Nephron (organoid): ENCODE results near the gene SMAD3.

ENCODE experiments used
- H3K27ac Mint-ChIP-seq, 3 experiments: 2 replicates each; pipeline ENCODE4 v1.8.0; 2020; ENCODE audit warnings: mixed read lengths in 3 of 3, mild to moderate bottlenecking in 2 of 3, moderate library complexity in 1 of 3
- H3K27me3 Mint-ChIP-seq: 2 replicates; pipeline ENCODE4 v1.8.0; 2021; ENCODE audit warnings: low read depth, mild to moderate bottlenecking, moderate library complexity, mixed read lengths
- H3K36me3 Mint-ChIP-seq: 2 replicates; pipeline ENCODE4 v1.8.0; 2020; ENCODE audit warnings: low read depth, mixed read lengths
- H3K4me1 Mint-ChIP-seq: 2 replicates; pipeline ENCODE4 v1.8.0; 2020; ENCODE audit warnings: mixed read lengths
- H3K4me3 Mint-ChIP-seq, 3 experiments: 2 replicates each; pipeline ENCODE4 v1.8.0; 2020; ENCODE audit warnings: mild to moderate bottlenecking in 3 of 3, mixed read lengths in 3 of 3, moderate library complexity in 2 of 3
- H3K9me3 Mint-ChIP-seq: 2 replicates; pipeline ENCODE4 v1.8.0; 2020; ENCODE audit warnings: mixed read lengths
- TF ChIP-seq, protein P1 (sequence below), 3 experiments: fragments of 200-600 bp; sonication (generic); IDR thresholded peaks; one replicate each; pipeline ENCODE4 v1.5.0; 2021; ENCODE audit warnings: antibody characterized with exemption in 3 of 3; ENCODE audit not compliant: unreplicated experiment in 3 of 3

SMAD3 gene

GRCh38 chr15:67240235-67241131 is 175.1 kb downstream of the SMAD3 start:
- H3K27ac Mint-ChIP-seq: no peak overlapping the region

GRCh38 chr15:67241132-67241855 is 175.9 kb downstream of the SMAD3 start:
- Mint-ChIP-seq H3K4me3 (no peak overlapping the region), H3K27me3 (no peaks in the 10 kb centered on the region), H3K9me3 (no peaks in the 10 kb centered on the region), H3K27ac (no peak overlapping the region), H3K4me1 (peaks cover 22% of the 10 kb centered on the region), H3K36me3 (peaks cover 21% of the 10 kb centered on the region)
- TF ChIP-seq, protein P1, sequence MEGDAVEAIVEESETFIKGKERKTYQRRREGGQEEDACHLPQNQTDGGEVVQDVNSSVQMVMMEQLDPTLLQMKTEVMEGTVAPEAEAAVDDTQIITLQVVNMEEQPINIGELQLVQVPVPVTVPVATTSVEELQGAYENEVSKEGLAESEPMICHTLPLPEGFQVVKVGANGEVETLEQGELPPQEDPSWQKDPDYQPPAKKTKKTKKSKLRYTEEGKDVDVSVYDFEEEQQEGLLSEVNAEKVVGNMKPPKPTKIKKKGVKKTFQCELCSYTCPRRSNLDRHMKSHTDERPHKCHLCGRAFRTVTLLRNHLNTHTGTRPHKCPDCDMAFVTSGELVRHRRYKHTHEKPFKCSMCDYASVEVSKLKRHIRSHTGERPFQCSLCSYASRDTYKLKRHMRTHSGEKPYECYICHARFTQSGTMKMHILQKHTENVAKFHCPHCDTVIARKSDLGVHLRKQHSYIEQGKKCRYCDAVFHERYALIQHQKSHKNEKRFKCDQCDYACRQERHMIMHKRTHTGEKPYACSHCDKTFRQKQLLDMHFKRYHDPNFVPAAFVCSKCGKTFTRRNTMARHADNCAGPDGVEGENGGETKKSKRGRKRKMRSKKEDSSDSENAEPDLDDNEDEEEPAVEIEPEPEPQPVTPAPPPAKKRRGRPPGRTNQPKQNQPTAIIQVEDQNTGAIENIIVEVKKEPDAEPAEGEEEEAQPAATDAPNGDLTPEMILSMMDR (IDR thresholded peaks at IDR 0.05; ENCODE audit: unreplicated experiment in 3 of 3): no peak

More at GRCh38 chr15:67240235-67241131, 175.1 kb downstream of the SMAD3 start:
- TF ChIP-seq, protein P1 (IDR thresholded peaks at IDR 0.05; ENCODE audit: unreplicated experiment in 3 of 3): peak; percentile 5 to 30 (median 7)
- Mint-ChIP-seq H3K4me3 (no peak overlapping the region), H3K9me3 (no peaks in the 10 kb centered on the region), H3K27me3 (no peaks in the 10 kb centered on the region), H3K4me1 (peaks cover 22% of the 10 kb centered on the region), H3K36me3 (peaks cover 20% of the 10 kb centered on the region)

- H3K27me3 Mint-ChIP-seq: no peaks in the 10 kb centered on the region
- H3K27ac Mint-ChIP-seq: no peak overlapping the region
- H3K4me3 Mint-ChIP-seq: no peak overlapping the region
- H3K9me3 Mint-ChIP-seq: peaks cover 2% of the 10 kb centered on the region
- peaks cover 22% of the 10 kb centered on the region for H3K4me1 Mint-ChIP-seq
- H3K36me3 Mint-ChIP-seq: peaks cover 25% of the 10 kb centered on the region
- TF ChIP-seq, protein P1 (IDR thresholded peaks at IDR 0.05; ENCODE audit: unreplicated experiment in 3 of 3): no peak
Measured at GRCh38 chr15:67242708-67243111, 177.3 kb downstream of the SMAD3 start.
